SU-DHL-6 (cell line): ENCODE data around the gene FCGR3A.
"Not testable (repeated sequence)": the region's sequence is repeated elsewhere in the genome, so short reads cannot be mapped to it uniquely, and the experiment has no call there.

Source experiments
- EZH2phosphoT487 ChIP-seq: fragments of 200-600 bp; sonication (generic), shearing (Covaris generic); conservative IDR thresholded peaks from 2 replicates; pipeline ENCODE4 v1.6.1; 2018; ENCODE audit warnings: mild to moderate bottlenecking, antibody characterized with exemption, low read length, moderate library complexity, mixed read lengths
- TF ChIP-seq, protein P1 (sequence below): fragments of 200-600 bp; sonication (generic); IDR thresholded peaks from one replicate; pipeline ENCODE4 v1.5.1; 2017; ENCODE audit warnings: antibody characterized with exemption, mild to moderate bottlenecking, low read length, moderate library complexity; ENCODE audit not compliant: insufficient read depth, poor library complexity, severe bottlenecking

DNA sequence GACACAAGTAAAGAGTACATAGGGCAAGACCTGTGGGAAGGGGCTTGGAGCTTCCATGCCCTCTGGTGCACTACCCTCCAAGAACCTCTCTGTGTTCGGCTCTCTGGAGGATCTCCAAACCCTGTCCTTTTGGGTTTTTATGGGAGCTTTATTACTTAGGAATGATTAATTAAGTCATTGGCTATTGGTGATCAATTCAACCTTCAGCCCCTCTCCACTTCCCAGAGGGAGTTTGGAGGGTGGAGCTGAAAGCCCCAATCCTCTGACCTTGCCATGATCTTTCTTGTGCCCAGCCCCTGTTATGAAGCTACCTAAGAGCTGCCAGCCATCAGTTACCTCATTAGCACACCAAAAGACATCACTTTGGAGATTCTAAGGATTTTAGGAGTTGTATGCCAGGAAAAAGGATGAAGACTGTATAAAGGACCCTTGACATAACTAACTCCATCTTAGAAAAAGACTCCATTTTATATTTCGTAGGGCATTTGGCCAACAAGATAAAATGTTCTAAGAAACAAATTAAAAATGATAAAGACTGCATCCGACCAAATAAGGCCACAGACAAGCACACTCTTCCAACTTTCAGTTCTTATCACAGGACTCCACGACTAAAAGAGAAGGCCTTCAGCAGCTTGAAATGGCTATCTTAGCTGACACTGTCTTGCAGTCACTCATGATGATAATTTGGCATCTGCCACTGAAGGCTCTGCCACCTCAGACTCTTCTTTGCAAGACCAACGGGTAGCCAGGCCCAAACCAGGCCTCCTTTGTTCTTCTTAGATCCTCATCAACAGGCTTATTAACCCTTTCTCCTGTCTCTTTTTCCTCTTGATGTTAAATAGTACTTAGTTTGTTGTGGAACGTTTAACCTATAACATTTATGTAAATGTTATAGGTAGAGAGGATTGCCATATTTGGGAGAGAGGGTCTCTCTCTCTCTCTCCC is 8.2 kb upstream of the FCGR3A start:
- TF ChIP-seq, protein P1, sequence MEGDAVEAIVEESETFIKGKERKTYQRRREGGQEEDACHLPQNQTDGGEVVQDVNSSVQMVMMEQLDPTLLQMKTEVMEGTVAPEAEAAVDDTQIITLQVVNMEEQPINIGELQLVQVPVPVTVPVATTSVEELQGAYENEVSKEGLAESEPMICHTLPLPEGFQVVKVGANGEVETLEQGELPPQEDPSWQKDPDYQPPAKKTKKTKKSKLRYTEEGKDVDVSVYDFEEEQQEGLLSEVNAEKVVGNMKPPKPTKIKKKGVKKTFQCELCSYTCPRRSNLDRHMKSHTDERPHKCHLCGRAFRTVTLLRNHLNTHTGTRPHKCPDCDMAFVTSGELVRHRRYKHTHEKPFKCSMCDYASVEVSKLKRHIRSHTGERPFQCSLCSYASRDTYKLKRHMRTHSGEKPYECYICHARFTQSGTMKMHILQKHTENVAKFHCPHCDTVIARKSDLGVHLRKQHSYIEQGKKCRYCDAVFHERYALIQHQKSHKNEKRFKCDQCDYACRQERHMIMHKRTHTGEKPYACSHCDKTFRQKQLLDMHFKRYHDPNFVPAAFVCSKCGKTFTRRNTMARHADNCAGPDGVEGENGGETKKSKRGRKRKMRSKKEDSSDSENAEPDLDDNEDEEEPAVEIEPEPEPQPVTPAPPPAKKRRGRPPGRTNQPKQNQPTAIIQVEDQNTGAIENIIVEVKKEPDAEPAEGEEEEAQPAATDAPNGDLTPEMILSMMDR = not testable (repeated sequence)
- not testable (repeated sequence) for TF ChIP-seq EZH2phosphoT487
